OCI-LY3 (cell line): ENCODE data around the gene MYO9A.
A peak's percentile ranks its signal among the peaks of the same experiment; 100 is the strongest.

Source experiments
- H2AFZ ChIP-seq: fragments of 200-600, 300-600 bp; shearing (Covaris generic); 2 replicates; pipeline ENCODE4 v1.6.0; 2014; ENCODE audit warnings: antibody characterized with exemption, low read depth, low read length
- H3K27ac ChIP-seq: fragments of 200-600, 300-600 bp; sonication (generic); 2 replicates; pipeline ENCODE4 v1.5.1; 2014; ENCODE audit warnings: mild to moderate bottlenecking, low read length, moderate library complexity, mixed read lengths
- H3K27me3 ChIP-seq: fragments of 200-600, 300-600 bp; sonication (generic); 2 replicates; pipeline ENCODE4 v1.6.1; 2014; ENCODE audit warnings: low read depth, low read length, mixed read lengths
- H3K36me3 ChIP-seq: fragments of 200-600, 300-600 bp; sonication (generic); replicated peaks from 2 replicates; pipeline ENCODE3; 2014; ENCODE audit warnings: low read depth, low read length, mixed read lengths
- H3K4me1 ChIP-seq: fragments of 300-600, 200-600 bp; sonication (generic); 2 replicates; pipeline ENCODE4 v1.6.1; 2014; ENCODE audit warnings: low read length, mixed read lengths
- H3K4me2 ChIP-seq: fragments of 200-600, 300-600 bp; sonication (generic); 2 replicates; pipeline ENCODE4 v1.6.1; 2014; ENCODE audit warnings: low read length, mixed read lengths
- H3K4me3 ChIP-seq: fragments of 300-600, 200-600 bp; sonication (generic); 2 replicates; pipeline ENCODE4 v1.5.1; 2014; ENCODE audit warnings: antibody characterized with exemption, mild to moderate bottlenecking, low read length, moderate library complexity
- H3K79me2 ChIP-seq: fragments of 300-600, 200-600 bp; shearing (Covaris generic); 2 replicates; pipeline ENCODE4 v1.6.1; 2014; ENCODE audit warnings: mild to moderate bottlenecking, low read length, mixed read lengths
- H3K9ac ChIP-seq: fragments of 300-600, 200-600 bp; shearing (Covaris generic); 2 replicates; pipeline ENCODE4 v1.6.0; 2014; ENCODE audit warnings: mild to moderate bottlenecking, low read length, moderate library complexity
- H3K9me3 ChIP-seq: fragments of 200-600, 300-600 bp; shearing (Covaris generic); 2 replicates; pipeline ENCODE4 v1.6.1; 2014; ENCODE audit warnings: low read length, mixed read lengths; ENCODE audit not compliant: insufficient read depth
- H4K20me1 ChIP-seq: fragments of 200-600, 300-600 bp; sonication (generic); 2 replicates; pipeline ENCODE4 v1.6.1; 2016; ENCODE audit warnings: low read length, mixed read lengths; ENCODE audit not compliant: insufficient read depth
- EZH2phosphoT487 ChIP-seq: fragments of 200-600 bp; shearing (Covaris generic); IDR thresholded peaks from 2 replicates; pipeline ENCODE4 v1.6.1; 2018; ENCODE audit warnings: antibody characterized with exemption, mixed run types, low read depth
- TF ChIP-seq, protein P1 (sequence below): fragments of 200-600, 300-600 bp; sonication (generic); IDR thresholded peaks from 2 replicates; pipeline ENCODE4 v1.5.1; 2014; ENCODE audit warnings: antibody characterized with exemption, low read length, low read depth

Gene MYO9A

DNA sequence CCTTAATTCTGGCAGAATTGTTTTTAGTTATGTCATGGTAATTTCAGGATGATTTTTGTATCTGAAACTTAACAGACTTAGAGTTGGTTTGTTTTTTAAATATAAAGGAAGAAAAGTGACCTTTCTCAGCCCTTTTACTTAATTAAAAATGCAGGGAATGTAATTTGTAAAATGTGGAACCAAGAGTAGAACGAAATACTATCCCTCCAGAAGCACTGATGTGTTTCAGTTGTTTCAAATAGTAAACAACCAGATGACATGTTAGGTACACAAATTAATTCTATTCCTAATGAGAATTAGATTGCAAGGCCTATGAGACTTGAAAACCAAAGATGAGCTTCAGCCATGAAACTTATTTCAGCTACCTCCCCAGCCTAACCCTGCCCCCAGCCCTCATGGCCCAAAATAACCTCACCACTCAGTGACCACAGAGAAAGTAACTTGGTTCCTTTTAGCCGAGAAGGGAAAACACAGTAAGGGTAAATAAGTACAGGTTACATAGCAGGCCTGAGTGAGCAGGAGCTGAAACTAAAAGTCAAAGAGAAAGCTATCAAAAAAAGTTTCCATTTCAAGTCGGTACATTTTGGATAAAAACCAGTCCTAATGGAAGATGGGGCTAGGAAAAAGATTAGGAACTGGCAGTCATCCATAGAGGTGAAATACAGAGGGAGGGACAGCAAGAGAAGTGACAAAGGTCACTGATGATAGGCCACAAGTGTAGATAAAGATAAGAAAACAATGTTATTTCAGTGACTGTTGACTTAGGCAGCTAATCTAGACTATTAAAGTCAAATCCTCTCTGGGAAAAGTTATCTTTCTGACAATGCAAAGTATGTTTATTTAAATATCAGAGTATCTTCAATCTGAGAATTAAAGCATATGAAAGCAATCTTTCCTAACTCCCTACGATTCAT, 23.5 kb upstream of the MYO9A start:
- Histone ChIP-seq H3K9ac (peak overlapping the region; percentile 11; the same call in 1 of the 2 replicates), H3K4me3 (peak overlapping the region; percentile 25)

DNA sequence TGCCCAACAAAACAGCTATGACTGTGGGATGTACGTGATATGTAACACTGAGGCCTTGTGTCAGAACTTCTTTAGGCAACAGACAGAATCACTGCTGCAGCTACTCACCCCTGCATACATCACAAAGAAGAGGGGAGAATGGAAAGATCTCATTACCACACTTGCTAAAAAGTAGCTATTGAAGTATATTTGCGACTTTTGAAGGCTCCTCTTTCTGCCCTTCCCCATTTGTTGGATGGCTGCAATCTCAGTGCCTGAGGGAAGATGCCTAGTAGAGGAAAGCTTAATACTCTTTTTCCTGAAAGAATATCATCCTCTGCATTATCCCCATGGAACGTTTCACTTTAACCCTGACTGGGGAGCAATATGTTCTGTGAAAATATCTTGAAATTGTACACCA, 22.1 kb upstream of the MYO9A start:
- H3K36me3 ChIP-seq: no peaks in the 10 kb centered on the region
- no peak overlapping the region for H3K27ac ChIP-seq
- H4K20me1 ChIP-seq: no peaks in the 10 kb centered on the region
- no peak overlapping the region for H3K4me3 ChIP-seq
- H3K4me2 ChIP-seq: no peak overlapping the region
- TF ChIP-seq, protein P1, sequence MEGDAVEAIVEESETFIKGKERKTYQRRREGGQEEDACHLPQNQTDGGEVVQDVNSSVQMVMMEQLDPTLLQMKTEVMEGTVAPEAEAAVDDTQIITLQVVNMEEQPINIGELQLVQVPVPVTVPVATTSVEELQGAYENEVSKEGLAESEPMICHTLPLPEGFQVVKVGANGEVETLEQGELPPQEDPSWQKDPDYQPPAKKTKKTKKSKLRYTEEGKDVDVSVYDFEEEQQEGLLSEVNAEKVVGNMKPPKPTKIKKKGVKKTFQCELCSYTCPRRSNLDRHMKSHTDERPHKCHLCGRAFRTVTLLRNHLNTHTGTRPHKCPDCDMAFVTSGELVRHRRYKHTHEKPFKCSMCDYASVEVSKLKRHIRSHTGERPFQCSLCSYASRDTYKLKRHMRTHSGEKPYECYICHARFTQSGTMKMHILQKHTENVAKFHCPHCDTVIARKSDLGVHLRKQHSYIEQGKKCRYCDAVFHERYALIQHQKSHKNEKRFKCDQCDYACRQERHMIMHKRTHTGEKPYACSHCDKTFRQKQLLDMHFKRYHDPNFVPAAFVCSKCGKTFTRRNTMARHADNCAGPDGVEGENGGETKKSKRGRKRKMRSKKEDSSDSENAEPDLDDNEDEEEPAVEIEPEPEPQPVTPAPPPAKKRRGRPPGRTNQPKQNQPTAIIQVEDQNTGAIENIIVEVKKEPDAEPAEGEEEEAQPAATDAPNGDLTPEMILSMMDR: no peak
- TF ChIP-seq EZH2phosphoT487: no peak
- no peaks in the 10 kb centered on the region for H3K9me3 ChIP-seq
- peaks cover 21% of the 10 kb centered on the region for H3K4me1 ChIP-seq
- no peaks in the 10 kb centered on the region for H3K27me3 ChIP-seq
- no peak overlapping the region for H3K9ac ChIP-seq
- no peak overlapping the region for H2AFZ ChIP-seq
- H3K79me2 ChIP-seq: no peaks in the 10 kb centered on the region

More for the DNA sequence above, 23.5 kb upstream of the MYO9A start:
- peaks cover 21% of the 10 kb centered on the region for H3K4me1 ChIP-seq
- no peaks in the 10 kb centered on the region for H4K20me1 ChIP-seq
- H3K27me3 ChIP-seq: no peaks in the 10 kb centered on the region
- TF ChIP-seq, protein P1: no peak
- TF ChIP-seq EZH2phosphoT487: no peak
- no peaks in the 10 kb centered on the region for H3K9me3 ChIP-seq
- peak overlapping the region; percentile 63 for H3K27ac ChIP-seq
- no peaks in the 10 kb centered on the region for H3K79me2 ChIP-seq
- H2AFZ ChIP-seq: 0 out of 2 replicates have a peak overlapping the region, but pooled peaks have one; percentile 2
- H3K4me2 ChIP-seq: peak overlapping the region; percentile 66
- no peaks in the 10 kb centered on the region for H3K36me3 ChIP-seq

DNA sequence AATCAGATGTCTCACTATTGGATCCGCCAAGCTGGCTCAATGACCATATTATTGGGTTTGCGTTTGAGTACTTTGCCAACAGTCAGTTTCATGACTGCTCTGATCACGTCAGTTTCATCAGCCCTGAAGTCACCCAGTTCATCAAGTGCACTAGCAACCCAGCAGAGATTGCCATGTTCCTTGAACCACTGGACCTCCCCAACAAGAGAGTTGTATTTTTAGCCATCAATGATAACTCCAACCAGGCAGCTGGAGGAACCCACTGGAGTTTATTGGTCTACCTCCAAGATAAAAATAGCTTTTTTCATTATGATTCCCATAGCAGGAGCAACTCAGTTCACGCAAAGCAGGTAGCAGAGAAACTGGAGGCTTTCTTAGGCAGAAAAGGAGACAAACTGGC, 21.7 kb upstream of the MYO9A start:
- H3K4me1 ChIP-seq: peaks cover 21% of the 10 kb centered on the region
- H3K79me2 ChIP-seq: no peaks in the 10 kb centered on the region
- H3K27ac ChIP-seq: no peak overlapping the region
- TF ChIP-seq EZH2phosphoT487: no peak
- TF ChIP-seq, protein P1: no peak
- H4K20me1 ChIP-seq: no peaks in the 10 kb centered on the region
- no peak overlapping the region for H3K4me3 ChIP-seq
- H2AFZ ChIP-seq: no peak overlapping the region
- H3K27me3 ChIP-seq: no peaks in the 10 kb centered on the region
- no peaks in the 10 kb centered on the region for H3K9me3 ChIP-seq
- H3K4me2 ChIP-seq: no peak overlapping the region
- no peaks in the 10 kb centered on the region for H3K36me3 ChIP-seq
- H3K9ac ChIP-seq: no peak overlapping the region

DNA sequence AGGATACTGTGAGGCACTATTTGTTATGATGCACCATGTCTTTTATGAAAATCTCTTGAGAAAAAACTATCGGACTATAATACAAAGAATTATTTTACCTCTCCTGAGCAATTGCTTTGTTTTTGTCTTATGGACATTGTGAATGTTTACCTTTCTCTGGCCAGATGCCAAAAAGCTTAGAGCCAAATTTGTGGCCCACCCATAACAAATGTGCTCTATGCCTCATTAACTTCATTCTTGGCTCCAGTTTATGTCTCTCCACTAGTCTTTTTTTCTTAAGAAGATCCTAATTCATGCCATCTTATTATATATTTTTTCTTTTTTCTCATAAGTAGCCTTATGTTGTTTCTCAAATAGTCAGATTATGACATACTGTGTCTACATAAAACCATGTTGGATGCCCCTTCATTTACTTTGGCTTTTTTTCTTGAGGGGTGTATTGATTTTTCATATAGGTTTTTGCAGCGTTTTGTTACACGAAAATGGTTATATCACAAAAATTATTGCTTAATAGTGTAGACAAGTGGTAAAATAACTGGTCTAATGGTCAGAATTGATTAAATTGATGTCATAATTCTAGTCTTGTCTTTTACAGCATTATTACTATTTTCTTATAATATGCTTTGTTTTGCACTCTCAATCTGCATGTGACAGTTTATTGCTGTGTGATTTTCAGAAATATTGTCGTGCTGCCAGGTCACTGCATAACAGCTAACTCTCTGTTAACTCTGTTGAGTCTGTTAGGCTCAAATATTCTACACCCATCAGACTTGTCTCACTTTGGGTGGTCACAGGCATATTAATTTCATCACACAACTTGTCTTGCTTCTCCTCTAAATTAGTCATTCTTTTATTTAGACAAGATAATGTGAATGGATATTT, 18.5 kb upstream of the MYO9A start:
- H3K4me3 ChIP-seq: no peak overlapping the region
- H3K9me3 ChIP-seq: no peaks in the 10 kb centered on the region
- no peaks in the 10 kb centered on the region for H4K20me1 ChIP-seq
- no peak overlapping the region for H3K4me2 ChIP-seq
- no peak overlapping the region for H3K27ac ChIP-seq
- TF ChIP-seq, protein P1: no peak
- no peak for TF ChIP-seq EZH2phosphoT487
- H2AFZ ChIP-seq: no peak overlapping the region
- peaks cover 24% of the 10 kb centered on the region for H3K4me1 ChIP-seq
- no peaks in the 10 kb centered on the region for H3K79me2 ChIP-seq
- no peak overlapping the region for H3K9ac ChIP-seq
- no peaks in the 10 kb centered on the region for H3K36me3 ChIP-seq
- no peaks in the 10 kb centered on the region for H3K27me3 ChIP-seq
